SU-DHL-6 (cell line): ENCODE measurements around the gene THNSL1.

Experiments
- EZH2phosphoT487 ChIP-seq: fragments of 200-600 bp; sonication (generic), shearing (Covaris generic); conservative IDR thresholded peaks from 2 replicates; pipeline ENCODE4 v1.6.1; 2018; ENCODE audit warnings: mild to moderate bottlenecking, antibody characterized with exemption, low read length, moderate library complexity, mixed read lengths
- TF ChIP-seq, protein P1 (sequence below): fragments of 200-600 bp; sonication (generic); IDR thresholded peaks from one replicate; pipeline ENCODE4 v1.5.1; 2017; ENCODE audit warnings: antibody characterized with exemption, mild to moderate bottlenecking, low read length, moderate library complexity; ENCODE audit not compliant: insufficient read depth, poor library complexity, severe bottlenecking

DNA sequence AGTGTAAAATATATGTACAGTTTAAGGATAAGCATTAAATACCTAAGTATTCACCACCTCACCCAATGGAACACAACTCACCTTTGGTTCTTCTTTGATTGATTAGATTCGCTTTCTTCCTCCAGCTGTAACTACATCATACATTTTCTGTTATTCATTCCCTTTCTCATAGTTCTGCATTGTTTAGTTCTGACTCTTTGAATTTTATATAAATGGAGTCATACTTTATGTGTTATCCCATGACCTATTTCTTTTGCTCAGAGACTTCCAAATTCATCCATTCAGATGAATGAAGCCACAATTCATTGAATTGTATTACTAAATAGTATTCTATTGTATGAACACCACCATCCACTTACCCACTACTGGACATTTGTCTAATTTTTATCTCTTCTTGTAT, 12.3 kb downstream of the THNSL1 start:
- TF ChIP-seq, protein P1, sequence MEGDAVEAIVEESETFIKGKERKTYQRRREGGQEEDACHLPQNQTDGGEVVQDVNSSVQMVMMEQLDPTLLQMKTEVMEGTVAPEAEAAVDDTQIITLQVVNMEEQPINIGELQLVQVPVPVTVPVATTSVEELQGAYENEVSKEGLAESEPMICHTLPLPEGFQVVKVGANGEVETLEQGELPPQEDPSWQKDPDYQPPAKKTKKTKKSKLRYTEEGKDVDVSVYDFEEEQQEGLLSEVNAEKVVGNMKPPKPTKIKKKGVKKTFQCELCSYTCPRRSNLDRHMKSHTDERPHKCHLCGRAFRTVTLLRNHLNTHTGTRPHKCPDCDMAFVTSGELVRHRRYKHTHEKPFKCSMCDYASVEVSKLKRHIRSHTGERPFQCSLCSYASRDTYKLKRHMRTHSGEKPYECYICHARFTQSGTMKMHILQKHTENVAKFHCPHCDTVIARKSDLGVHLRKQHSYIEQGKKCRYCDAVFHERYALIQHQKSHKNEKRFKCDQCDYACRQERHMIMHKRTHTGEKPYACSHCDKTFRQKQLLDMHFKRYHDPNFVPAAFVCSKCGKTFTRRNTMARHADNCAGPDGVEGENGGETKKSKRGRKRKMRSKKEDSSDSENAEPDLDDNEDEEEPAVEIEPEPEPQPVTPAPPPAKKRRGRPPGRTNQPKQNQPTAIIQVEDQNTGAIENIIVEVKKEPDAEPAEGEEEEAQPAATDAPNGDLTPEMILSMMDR: no peak
- TF ChIP-seq EZH2phosphoT487: no peak
